ENCODE results near the gene AQP2. TPM values are rescaled to one million over a fixed set of nuclear protein-coding genes. Genes with fewer than 3 reads are reported as not detected.
A peak's percentile ranks its signal among the peaks of the same experiment; 100 is the strongest.

The AQP2 gene
- total RNA-seq, 1 donor, result not detected

DNA sequence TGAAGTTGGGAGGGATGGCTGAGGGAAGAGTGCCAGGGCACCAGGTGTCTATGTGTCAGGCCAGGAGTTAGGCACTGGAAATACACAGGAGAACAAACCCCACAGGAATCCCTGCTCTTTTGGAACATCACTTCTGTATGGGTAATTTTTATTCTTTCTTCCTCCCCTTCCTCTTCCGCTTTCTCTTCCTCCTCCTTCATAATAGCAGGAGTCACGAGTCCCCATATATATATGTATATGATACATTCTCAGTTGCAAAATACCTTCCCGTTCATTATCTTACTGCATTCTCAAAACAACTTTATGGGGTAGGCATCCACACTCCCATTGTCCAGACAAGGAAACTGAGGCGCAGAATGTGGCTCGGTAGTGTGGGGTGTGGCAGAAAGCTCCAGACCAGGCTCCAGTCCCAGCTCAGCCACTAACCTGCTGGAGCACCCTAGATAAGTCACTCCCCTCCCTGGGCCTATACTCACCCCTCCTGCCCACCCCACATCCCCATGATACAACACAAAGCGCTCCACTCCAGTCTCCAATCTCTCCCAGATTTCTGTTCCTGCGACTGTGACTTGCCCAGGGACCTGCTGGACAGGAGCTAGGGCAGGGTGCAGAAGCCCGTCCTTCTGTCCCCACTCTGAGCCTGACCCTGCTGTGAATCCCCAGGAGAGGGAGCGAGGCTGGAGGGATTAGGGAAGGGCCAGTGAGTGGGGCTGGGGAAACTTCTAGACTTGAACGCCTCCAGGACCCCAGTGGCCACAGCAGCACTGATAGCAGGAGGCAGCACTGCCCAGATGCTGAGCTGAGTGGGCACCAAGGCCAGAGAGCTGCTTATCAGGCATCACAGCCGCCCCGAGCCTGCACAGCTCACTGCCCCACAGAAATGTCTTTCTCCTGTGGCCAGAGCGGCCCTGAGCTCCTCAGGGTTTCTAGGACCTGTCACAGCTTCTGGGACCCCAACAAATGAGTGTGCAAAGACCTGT lies 1.4 kb upstream of the AQP2 start:
- TF ChIP-seq, protein P1, sequence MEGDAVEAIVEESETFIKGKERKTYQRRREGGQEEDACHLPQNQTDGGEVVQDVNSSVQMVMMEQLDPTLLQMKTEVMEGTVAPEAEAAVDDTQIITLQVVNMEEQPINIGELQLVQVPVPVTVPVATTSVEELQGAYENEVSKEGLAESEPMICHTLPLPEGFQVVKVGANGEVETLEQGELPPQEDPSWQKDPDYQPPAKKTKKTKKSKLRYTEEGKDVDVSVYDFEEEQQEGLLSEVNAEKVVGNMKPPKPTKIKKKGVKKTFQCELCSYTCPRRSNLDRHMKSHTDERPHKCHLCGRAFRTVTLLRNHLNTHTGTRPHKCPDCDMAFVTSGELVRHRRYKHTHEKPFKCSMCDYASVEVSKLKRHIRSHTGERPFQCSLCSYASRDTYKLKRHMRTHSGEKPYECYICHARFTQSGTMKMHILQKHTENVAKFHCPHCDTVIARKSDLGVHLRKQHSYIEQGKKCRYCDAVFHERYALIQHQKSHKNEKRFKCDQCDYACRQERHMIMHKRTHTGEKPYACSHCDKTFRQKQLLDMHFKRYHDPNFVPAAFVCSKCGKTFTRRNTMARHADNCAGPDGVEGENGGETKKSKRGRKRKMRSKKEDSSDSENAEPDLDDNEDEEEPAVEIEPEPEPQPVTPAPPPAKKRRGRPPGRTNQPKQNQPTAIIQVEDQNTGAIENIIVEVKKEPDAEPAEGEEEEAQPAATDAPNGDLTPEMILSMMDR (IDR thresholded peaks at IDR 0.05; ENCODE audit: insufficient read depth, low read depth, low read length), result no peak
- no peak for DNase-seq (ENCODE audit: low read depth)
- H3K4me3 ChIP-seq (ENCODE audit: low read depth, low read length), result no peak overlapping the region

DNA sequence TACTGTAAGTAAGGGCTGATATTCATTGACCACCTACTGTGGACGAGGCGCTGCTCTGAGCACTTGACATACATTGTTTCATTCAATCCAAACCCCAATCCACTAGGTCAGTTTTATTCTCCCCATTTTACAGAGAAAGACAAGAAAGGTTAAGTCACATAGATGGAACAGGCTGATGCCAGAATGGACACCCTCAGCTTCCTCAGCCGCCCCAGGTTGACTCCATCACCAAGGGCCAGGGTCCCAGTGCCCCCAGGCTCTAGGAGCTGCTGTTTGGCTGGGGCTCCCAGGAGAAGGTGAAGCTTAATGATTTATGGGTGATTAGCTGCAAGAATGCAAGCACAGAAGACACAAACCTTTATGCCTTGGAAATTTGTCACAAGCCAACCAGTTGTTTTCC lies 671 bp upstream of the AQP2 start:
- H3K4me3 ChIP-seq (ENCODE audit: low read depth, low read length), result no peak overlapping the region
- DNase-seq (ENCODE audit: low read depth), result no peak
- TF ChIP-seq, protein P1 (IDR thresholded peaks at IDR 0.05; ENCODE audit: insufficient read depth, low read depth, low read length), result no peak

DNA sequence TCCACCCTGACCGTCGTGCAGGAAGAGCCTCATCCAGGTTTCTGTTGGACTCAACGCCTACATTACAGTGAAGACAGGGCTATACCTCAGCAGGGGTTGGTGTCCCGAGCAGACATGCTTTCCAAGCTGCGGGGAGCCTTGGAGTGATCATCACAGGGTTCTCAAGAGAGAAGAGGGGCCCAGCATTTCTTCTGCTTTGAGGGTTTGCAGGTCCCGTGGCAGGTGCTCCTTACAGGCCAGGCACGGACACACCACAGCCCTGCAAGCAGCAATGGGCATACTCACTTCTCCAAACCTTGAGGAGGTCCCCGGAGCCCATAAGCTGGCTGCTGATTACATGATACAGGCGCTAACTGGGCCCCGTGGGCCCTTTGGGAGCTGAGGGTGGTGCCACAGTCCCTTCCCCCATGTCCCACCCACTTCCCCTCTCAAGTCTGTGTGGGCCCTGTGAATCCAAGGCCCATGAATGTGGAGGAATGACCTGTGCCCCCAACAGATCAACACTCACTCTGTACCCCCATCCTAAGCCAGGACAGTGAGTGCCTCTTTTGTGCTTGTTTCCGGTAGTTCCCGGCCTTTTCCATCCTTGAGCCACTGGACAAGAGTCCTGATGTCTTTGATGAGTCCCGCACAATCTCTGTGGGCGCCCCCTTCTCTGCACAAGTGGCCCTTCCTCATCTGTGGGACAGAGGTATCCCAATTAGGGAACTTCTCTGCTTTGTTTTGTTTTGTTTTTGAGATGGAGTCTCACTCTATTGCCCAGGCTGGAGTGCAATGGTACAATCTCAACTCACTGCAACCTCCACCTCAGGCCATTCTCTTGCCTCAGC lies 1.1 kb downstream of the AQP2 start:
- DNase-seq (ENCODE audit: low read depth), result no peak
- no peak overlapping the region for H3K4me3 ChIP-seq (ENCODE audit: low read depth, low read length)
- TF ChIP-seq, protein P1 (IDR thresholded peaks at IDR 0.05; ENCODE audit: insufficient read depth, low read depth, low read length), result no peak

DNA sequence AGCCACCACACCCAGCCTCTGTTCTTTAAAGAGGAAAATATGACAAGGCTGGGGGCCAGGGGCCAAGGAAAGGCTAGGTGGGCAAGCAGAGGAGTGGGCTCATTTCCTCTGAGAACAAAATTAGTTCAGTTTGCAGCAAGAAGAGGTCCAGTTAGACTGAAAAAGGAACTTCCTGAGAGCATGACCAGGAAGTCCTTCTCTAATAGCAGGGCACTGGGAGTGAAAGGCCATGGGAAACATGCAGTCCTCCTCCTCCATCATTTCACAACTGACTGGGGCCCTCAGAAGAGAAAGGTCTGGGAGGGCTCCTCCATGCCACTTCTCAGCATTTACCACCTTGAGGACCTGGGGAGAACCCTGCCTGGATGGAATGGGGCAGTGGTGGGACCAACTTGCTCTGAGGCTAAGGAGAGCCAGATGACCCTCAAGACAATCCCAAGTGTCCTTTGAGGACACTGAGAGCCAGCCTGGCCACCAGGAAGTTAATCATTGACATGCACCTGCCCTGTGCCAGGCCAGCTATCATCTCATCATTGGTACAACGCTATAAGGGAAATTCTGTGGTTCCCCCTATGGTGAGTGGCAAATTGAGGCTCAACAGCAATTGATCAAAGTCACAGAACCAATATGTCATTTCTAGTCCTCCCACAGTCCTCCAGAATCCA lies 2.0 kb downstream of the AQP2 start:
- TF ChIP-seq, protein P1 (IDR thresholded peaks at IDR 0.05; ENCODE audit: insufficient read depth, low read depth, low read length), result no peak
- H3K4me3 ChIP-seq (ENCODE audit: low read depth, low read length), result no peak overlapping the region
- DNase-seq (ENCODE audit: low read depth), result peak; percentile 17

DNA sequence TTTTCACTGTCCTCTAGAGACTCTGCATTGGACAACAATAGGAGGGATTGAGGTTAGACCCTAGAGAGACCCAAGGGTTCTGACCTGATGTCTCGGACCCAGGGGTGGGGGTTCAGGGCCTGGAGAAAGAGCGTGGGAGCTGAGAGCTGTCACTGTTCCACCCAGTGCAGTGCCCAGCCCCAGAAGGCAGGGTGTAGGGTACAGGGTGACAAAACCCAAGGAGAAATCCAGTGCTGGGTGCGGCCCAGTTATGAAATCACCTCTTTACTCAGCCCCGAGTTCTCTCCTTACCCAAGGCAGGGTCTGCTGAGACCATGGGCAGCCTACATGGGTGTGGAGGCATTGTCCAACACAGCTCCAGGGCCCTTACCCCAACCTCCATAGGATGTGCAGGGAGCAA lies 2.6 kb downstream of the AQP2 start:
- no peak overlapping the region for H3K4me3 ChIP-seq (ENCODE audit: low read depth, low read length)
- TF ChIP-seq, protein P1 (IDR thresholded peaks at IDR 0.05; ENCODE audit: insufficient read depth, low read depth, low read length), result no peak
- no peak for DNase-seq (ENCODE audit: low read depth)
